HG02798 (cell line): ENCODE data around the gene ACOT7.
A peak's percentile ranks its signal among the peaks of the same experiment; 100 is the strongest.

Experiments used
- ATAC-seq: cut with Tn5 transposase; IDR thresholded peaks from one replicate; pipeline ENCODE4 v1.9.1; 2021; ENCODE audit warnings: mild to moderate bottlenecking; ENCODE audit not compliant: unreplicated experiment, poor library complexity

Gene ACOT7

DNA sequence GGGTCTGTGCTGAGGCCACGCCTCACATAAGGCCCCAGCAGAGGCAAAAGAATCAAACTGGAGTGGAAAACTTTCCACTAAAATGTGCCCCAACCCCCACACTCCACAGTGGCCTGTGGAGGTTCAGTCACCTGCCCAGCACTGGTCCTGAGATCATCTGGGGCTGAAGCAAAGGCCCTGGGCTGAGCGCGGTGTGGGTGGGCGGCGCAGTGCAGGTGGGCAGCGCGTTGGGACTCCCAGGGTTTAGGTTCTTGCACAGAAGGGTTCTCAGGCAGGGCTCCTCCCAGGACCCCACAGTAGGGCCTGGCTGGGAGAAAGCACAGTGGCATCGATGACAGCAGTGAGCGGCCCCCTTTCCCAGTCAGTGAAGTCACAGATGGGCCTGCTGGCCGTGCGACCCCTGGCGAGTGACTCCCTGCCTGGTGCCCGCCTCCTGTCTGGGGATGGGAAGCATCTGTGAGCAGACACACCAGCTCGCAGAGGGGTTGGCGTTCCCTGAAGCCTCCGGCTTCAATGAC, 118.9 kb downstream of the ACOT7 start:
- no peak for ATAC-seq

DNA sequence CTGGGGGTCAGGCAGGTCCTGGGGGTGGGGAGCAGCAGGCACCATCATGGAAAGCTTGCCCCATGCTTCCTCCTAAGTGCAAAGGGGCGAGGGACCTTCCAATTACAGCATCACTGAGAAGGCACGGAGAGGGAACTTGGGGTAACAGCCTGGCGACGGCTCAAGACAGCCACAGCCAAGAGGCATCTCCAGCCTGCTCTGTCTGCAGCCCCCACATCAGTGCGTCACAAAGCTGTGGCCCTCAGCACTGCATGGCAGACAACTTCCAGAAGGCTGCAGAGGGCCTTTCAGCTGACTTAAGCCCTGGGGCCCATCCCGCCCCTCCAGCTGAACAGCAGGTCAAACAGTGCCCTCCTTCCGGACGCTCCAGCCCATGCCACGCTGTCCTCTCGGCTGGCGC, 119.5 kb downstream of the ACOT7 start:
- ATAC-seq: no peak

DNA sequence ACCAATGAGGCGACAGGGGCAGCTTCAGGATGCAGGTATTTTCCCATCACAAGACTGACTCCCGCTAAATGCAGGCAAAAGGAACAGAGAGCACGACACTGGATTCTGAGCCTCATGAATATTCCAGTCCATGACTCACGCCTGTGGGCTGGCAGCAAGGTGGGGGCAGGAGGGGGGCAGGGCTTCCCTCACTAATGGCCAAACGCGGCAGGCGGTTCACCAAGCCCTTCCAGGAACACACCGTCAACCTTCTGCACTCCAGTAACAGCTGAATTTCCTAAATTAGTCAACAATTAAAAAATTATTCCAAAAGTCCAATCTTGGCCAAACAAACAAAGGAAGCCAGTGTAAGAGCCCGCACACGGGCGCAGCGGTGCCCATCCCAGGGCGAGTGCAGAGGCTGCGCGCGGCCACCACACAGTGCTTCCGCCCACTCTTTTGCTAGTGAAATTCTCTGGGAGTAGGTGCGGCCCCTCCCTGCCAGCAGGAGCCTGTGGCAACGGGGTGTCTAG, 120.1 kb downstream of the ACOT7 start:
- no peak for ATAC-seq

DNA sequence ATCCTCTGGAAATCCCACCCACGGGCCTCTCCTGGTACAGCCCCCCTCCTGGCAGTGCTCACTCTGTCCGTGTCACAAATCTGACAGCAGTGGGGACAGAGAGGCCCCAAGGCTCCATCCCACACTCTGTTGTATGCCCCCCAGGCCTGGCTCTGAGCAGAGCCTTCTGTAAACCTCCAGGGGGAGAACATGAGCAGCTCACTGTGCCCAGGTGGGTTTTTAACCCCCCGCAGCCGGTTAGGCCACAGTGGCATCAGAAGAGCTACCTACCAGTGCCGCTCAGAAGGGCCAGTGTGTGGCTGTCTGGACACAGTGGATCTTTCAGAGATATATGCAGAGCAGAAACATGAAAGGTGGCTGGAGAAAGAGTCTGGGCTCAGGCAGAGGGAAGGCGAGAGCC, 120.7 kb downstream of the ACOT7 start:
- no peak for ATAC-seq

DNA sequence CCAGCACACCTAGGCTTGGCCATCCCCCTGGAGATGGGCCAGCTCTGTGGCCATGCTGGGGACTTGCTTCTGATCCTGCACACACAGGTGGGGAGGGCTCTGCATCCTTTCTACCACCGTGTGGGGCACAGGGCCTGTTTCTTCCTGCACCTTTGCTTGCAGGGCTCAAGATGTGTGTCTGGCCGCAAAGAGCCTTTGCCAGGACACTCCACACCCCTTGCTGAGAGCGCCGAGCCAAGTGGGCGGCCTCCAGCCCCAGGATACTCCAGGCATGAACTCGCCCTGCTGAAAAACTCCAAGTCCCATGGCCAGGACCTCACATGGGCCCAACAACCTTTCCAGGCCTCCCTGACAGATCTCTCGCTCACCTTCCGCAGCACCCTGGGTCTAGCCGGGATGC, 121.1 kb downstream of the ACOT7 start:
- no peak for ATAC-seq

DNA sequence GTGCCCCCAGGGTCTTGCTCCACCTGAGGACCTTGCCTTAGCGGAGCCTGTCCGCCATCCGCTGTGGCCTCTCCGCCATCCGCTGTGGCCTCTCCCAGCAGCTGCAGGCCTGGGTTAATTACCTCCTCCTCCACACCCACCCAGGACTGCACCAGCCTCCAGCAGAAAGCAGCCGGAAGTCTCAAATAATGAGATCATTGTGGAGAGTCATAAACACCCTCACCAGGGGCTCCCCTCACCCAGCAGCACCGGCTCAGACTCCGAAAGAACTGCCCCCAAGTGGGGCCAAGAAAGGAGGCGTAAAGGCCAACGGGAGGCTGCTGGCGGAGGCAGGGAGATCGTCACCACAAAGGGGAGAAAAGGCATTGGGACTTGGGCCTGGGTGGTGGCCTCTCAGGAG, 122.0 kb downstream of the ACOT7 start:
- ATAC-seq: no peak

DNA sequence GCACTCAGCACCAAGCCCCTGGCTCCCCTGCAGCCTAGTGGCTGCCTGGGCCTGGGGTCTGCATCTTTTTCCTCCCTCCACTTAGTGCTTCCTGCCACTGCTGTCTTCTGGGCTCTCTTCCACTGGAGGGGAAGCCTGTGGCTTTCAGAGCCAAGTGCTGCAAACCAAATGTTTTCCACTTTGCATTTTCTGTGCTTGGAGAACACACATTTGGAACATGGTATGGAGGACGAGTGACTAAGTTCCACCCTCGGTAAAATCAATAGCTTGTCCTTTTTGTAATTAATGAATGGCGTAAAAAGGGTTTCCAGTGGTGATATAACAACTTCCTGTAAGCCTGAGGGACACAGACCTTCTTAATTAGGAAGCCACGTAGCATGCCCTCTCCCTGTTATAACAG, 122.6 kb downstream of the ACOT7 start:
- no peak for ATAC-seq

DNA sequence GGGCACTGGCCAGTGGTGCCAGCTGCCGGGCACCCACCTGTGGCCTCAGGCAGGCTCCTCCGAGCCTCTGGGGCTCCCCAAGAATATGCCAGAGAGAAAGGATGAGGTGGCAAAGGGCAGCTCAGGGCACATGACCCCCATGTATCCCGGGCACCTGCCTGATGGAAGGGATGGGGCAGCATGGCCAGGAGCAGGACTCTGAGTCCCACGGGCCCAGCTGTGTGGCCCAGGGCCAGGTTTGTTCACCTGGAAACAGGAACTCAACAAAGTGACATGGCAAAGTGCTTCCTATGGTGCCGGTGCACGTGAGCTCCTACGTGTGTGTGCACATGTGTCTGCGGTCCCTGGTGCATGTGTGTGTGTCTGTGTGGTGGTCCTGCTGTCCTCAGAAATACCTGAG, 123.2 kb downstream of the ACOT7 start:
- no peak for ATAC-seq

DNA sequence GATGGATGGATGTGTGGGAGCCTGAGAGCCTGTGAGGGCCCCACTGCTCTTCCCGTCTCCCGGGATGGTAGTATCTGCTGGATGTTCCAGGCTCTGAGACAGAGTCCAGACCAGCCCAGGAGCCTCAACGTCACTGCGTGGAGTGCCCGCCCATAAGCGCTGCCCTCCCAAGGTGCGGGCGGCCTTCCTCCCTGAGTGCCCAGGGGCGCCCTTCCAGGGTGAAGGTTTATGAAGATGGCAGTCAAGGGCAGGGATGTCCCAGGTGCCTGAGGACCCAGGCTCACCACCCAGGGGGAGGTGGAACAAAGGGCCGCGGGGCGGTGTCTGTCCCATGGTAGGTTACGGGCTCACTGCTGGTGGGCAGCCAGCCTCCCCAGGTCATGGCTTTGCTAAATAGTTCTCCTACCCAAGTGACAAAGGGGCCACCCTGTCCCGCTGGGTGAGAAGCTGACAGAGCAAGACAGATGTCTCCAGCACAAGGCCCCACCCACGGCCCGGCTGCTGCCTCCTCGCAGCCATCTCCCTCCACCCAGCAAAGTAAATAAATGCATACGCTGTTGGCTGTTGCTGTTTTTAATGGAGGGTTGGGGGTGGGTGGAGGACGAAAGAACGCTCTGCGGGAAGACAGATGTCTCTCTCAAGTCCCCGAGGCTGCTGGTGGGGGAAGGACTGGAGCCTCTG, 123.7 kb downstream of the ACOT7 start:
- ATAC-seq: no peak

DNA sequence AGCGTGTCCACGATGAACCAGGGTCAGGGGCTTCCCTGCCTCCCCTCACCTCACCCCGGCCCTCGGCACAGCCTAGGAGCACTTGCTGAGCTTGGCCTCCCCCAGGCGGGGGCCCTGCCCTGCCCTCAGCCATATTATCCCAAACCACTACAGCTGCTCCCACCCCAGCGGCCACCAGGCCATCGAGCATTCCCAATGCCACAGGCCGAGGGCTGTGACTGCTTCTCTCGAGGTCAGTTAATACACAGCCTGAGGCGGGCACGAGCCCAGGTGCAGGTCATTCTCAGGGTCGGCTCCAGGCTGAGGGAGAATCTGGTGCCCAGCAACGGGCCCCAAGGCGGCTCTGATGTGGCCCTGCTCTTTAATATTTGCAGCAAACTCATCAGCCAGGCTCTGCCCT, 124.3 kb downstream of the ACOT7 start:
- ATAC-seq: no peak

DNA sequence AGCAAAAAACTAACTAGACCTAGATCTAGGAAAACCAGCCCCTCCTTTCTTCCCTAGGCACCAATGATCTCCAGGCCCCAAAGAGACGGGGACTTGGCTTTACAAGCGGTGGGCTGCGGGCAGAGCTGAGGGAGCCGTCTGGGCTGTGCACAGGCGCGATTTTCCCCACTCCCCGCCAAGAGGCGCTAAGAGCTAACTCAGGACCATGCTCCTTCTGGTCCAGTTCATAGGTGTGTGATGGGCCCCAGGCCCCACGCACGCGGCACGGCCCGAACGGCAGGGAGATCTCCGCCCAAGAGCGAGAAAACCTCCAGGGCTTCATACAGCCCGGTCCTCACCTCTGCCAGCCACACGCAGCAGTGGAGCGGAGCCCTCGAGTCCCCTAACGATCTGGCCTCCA, 125.2 kb downstream of the ACOT7 start:
- no peak for ATAC-seq

DNA sequence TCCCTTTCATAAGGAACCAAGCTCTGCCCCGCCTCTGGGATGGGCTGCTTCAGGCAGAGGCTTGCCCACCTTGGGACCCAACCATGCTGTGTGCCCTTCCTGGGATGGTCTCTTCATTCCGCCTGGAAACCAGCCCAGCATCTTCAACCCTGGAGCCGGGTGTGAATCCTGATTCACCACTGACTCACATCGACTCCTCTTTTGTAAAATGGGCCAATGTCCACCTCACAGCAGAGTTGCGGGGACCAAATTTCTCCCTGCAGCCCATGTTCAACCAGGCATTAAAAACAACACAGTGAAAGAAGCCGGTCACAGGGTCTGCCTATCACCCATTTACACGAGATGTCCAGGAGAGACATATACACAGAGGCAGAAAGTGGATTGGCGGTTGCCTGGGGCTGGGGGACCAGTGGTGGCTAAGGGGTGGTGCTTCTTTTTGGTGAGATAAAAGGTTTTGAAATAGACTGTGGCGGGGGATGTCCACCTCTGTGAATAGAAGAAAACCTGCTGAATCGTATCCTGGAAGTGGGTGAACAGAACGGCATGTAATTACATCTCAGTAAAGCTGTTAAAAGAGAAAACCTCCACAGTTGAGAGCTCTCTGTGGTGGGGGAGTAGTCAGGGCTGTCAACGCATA, 125.8 kb downstream of the ACOT7 start:
- ATAC-seq: no peak

DNA sequence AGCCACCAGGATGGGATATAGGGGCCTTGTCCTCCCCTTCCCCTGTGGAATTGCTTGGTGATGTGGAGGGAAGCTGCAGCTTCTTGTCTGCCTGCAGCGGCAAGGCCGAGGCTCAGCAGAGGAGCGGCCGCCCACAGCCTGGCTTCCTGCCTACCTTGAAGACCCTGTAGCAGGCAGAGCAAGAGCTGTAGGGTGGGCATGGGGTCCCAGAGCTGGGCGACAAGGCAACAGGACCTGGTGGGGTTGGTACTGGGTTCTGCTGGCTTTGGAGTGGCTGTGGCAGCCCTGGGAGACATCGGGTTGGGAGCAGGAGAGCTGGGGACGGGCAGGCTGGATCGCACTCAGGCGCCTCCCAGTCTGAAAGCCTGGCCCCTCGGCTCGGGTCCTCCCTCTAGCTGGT, 126.9 kb downstream of the ACOT7 start:
- no peak for ATAC-seq

DNA sequence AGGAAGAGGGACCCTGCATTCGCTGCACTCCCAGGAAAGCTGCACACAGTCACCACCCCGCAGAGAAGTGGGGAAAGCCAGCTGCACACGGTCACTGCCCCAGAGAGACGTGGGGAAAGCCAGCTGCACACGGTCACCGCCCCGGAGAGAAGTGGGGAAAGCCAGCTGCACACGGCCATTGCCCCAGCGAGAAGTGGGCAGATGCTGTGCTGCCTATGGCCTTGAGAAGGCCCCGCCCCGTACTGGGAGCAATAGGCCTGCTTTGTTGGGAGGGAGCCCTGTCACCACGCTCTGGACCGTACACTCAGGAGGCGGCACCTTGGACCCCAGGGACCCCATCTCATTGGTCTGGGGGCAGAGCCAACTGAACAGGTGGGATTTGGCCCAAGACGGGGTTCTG, 128.4 kb downstream of the ACOT7 start:
- no peak for ATAC-seq

DNA sequence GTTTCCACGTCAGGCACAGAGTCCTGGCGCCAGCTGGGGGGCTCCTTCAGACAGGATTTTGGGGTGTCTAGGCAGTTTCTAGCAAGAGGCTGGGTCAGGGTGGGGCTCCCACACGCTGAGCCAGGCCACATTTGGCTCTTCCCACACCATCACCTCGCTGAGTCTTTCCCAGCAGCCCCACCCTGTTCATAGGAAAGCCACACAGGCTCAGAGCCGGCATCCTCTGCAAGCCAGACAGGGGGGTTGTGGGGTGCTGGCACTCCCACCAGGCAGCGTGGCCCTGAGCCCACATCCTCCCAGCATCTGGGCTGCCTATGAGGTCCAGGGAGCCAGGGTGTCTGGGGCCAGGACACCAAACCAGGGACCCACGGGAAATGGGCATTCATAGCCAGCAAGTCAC, 129.9 kb downstream of the ACOT7 start:
- ATAC-seq: no peak

DNA sequence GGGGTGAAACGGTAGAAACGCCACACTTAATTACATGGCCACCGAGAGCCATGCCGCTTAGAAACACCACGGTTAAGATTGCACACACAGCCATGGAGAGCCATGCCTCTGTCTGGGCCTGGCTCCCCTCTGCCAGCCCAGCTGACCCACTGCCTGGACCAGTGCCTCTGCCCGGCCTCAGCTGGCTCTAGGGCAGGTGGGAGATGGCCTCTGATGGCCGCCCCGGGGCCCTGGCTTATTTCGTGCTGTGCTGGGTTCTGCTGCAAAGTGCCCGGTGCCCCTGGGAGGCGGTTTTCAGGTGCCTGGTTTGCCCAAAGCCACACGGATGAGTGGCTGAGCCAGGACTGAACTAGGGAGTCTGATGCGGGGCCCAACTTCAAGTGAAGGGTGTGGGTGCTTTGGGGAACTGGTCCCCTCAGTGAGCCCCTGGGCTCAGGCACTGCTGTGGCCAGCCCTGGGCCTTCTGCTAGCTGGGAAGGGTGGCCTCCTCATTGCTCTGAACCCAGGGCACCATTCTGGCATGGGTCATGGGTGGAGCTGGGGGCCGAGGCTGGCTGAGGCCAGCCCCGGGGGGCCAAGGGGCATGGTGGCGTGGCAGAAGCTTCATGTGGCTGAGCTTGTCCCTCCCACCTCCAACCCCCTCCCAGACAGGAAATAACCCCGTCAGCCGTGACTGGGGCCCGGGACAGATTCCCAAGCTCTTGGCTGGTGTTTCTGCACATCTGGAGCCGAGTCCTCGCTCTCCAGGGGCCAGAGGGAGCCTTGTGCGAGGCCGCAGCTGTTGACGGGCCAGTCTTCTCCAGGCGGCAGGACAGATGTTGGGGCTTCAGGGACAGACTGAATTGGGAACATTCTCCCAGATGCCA, 130.8 kb downstream of the ACOT7 start:
- ATAC-seq: no peak

DNA sequence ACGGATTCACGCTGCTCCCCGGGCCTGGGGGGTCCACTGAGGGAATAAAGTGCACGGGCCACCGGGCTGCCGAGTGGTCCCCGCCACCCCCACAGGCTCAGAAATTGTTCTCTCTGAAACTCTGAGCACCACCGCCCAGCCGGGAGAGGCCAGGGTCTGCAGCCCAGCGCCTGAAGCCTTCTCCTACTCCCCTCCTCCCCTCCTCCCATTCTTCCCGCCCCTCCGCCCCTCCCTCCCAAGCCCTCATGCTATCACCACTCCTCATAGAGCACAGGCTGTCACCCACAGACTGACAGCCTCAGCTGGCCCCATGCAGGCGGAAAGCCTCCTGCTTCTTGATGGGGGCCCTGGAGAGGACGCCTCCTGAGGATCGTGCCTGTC, 132.0 kb downstream of the ACOT7 start:
- no peak for ATAC-seq

DNA sequence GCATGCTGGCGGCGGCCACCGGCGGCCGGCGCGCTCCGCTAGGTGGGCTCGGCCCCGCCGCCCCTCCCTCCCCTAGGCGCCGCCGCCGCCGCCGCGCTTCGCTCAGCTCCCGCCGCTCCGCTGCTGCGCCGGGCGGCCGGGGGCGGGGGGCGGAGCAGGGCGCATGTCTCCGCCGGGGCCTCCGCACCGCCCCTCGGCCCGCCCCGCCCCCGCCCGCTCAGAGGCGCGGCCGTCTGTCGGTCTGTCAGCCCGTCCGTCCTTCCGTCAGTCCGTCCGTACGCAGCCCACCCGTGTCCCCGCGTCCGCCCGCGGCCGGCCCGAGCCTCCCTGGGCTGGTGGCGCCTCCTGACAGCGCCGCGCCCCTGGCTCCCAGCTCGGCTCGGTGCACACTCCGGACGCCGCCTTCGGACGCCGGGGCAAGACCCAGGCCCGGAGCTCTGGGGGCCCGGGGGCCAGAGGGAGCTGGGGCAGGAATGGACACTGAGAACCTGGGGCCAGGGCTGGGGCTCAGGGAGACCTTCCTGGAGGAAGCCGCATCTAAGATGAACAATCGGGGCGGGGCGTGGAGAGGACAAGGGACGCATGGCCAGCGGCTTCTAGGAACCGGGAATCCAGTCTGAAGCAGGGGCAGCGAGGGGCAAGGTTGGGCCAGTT, 132.5 kb downstream of the ACOT7 start, which contains the start of gene GPR153:
Gene GPR153 (minus strand): TSS at position 138 of the 654 bp plus-strand sequence. CDS start 6,193 bp downstream, outside the sequence.
- ATAC-seq: peak; percentile 38

DNA sequence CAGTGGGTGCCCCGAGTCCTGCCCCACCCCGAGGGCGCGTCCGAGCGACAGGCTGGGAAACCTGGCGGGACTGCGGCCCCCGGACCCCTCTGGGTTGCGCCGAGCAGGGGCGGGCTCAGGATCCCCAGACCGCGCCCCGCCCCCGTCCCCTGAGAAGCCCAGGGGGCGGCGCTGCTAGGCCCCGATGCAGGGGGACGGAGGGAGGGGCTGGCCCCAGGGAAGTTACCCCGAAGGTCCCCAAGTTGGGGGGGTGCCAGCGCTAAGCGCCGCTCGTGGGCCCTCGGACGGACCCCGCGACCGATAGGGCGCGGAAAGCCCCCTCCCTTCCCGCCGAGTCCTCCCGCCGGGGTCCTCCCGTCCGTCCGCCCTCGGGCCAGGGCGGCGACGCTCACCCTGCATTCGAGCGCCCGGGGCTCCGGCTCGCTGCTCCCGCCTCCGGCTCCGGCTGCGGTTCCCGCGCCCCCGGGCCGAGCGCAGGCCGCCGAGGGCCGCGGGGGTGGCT, 133.1 kb downstream of the ACOT7 start:
- peak; percentile 24 for ATAC-seq
